Stimulated activated CD4-positive, alpha-beta T cell treated with anti-CD3 and anti-CD28 coated beads, TNF-alpha, amount 100 ng/mL, for 1 hour (primary cell): ENCODE data around the gene PPP1R9B.

Experiments
- DNase-seq, 3 donors: peaks; one replicate each; pipeline ENCODE4 v3.0.0-alpha.2; 2020; ENCODE audit warnings: low read depth in 3 of 3, low spot score in 1 of 3

The PPP1R9B gene

GRCh38 chr17:50188531-50188920, 38.0 kb upstream of the PPP1R9B start:
- no peak for DNase-seq

DNA sequence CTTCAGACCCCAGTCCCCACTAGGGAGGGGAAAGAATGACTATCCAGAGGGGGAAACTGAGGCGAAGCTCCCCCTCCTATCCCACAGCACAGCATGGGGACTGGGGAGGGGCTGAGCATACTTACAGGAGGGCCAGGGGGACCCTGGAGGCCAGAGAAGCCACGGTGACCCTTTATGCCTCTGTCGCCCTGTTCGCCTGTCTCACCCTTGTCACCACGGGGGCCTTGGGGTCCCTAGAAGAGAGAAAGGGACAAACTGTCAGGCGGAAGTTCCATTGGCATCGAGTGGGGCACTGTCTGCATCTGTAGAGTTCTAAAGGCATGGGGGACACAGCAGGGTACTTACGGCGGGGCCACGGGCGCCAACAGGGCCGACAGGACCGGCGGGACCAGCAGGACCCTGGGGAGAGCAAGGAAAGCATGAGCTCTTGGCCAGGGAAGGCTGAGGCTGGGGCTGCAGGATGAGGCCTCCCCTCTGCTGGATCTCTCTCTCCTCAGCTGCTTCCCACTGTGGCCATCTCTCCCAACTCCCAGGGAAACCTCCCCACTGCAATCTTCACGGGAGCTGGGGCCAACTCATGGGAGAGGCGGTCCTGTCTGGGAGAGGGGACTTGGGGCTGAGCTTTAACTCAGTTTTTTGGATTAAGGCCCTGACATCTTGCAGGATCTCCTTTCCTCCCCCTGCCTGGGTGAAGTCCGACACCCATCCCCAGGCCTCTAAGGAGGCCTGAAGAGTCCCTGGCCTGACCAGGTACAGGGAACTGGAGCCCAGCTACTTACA, 37.5 kb upstream of the PPP1R9B start:
- no peak for DNase-seq

- no peak for DNase-seq
Observed at GRCh38 chr17:50187394-50187725, 36.9 kb upstream of the PPP1R9B start.

DNA sequence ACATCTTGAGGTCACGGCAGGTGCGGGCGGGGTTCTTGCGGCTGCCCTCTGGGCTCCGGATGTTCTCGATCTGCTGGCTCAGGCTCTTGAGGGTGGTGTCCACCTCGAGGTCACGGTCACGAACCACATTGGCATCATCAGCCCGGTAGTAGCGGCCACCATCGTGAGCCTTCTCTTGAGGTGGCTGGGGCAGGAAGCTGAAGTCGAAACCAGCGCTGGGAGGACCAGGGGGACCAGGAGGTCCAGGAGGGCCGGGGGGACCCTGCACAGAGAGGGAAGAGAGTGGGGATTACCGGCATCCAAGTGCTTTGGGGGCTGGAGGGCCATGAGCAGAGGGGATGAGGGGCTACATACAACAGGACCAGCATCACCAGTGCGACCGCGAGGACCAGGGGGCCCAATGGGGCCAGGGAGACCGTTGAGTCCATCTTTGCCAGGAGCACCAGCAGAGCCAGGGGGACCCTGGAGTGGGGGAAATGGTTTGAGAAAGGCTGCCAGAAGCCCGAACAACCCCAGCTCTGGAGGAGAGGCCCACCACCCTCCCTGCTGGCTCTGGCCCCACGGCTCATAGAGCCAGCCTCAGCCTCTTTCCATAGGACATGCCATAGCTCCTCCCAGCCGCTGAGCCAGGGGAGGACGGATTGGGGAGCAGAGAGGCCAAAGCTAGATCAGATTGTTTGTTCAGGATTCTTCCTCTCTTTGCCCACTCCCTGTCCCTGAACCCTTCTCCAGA, 36.4 kb upstream of the PPP1R9B start:
- no peak for DNase-seq

DNA sequence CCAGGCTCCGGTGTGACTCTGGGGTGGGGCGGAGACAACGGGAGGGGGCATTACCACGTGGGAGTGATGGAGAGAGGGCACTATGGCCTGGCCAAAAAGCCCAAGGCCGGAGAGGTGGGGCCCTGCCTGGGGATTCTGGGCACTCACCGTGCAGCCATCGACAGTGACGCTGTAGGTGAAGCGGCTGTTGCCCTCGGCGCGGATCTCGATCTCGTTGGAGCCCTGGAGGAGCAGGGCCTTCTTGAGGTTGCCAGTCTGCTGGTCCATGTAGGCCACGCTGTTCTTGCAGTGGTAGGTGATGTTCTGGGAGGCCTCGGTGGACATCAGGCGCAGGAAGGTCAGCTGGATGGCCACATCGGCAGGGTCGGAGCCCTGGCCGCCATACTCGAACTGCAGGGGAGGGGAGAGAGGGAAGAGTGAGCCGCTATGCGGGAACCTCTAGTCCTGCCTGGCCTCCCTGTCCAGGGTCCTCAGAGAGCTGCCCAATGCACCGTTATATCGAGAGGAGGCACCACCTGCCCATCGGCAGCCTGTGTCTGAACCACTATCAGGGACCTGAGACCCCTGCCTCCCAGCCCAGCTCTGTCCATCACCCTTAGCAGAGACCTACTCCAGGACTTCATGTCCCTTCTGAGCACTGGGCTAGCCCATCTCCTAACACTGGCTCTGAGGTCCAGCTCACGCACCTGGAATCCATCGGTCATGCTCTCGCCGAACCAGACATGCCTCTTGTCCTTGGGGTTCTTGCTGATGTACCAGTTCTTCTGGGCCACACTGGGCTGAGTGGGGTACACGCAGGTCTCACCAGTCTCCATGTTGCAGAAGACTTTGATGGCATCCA, 35.4 kb upstream of the PPP1R9B start:
- DNase-seq: no peak

DNA sequence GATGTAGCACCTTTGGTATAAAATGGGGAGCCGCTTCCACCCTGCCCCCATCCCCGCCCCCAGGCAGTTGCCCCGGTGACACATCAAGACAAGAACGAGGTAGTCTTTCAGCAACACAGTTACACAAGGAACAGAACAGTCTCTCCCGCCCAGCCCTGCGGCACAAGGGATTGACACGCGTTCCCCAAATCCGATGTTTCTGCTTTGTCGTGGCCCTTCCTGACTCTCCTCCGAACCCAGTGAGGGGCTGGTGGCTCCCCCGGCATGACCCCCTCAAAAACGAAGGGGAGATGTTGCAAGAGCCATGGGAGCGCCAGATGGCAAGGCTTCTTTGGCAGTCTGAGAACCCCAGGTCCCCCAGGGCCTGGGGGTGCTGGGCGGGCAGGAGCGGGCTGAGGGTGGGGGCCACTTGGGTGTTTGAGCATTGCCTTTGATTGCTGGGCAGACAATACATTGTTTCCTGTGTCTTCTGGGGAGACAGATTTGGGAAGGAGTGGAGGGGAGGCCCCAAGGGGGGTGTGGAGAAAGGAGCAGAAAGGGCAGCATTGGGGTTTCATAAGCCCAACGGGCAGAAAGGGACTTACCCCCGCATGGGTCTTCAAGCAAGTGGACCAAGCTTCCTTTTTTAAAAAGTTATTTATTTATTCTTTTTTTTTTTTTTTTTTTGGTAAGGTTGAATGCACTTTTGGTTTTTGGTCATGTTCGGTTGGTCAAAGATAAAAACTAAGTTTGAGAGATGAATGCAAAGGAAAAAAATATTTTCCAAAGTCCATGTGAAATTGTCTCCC, 34.3 kb upstream of the PPP1R9B start:
- no peak for DNase-seq

- no peak for DNase-seq
Observed at GRCh38 chr17:50184064-50184463, 33.6 kb upstream of the PPP1R9B start.

DNA sequence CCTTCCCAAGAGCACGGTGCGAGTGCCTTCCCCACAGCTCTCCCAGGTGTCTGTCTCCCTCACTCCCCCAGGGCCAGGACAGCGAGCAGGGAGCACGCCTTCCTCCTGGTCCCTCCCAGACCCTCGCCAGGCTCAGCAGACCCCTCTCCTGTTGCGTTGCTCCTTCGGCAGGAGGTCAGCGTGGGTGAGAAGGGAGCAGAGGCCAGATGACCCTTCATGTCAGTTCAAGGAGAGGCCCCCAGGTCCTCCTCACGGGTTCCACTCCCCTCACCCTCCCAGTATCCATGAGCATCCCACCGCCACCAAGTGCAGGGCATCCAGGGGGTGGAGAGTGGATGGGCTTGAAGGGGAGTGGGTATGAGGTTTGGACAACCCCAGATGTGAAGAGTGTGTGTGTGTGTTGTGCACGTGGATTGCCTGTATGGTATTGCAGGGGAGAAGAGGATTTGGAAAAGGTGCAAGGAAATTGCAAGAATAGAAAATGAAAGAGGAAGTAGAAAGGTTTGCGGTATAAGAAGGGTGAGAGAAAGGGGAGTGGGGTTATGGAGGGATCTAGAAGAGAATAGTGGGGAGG, 33.0 kb upstream of the PPP1R9B start:
- DNase-seq: no peak

GRCh38 chr17:50182783-50183420, 32.4 kb upstream of the PPP1R9B start:
- DNase-seq: no peak

GRCh38 chr17:50181591-50182560, 31.4 kb upstream of the PPP1R9B start:
- no peak for DNase-seq

GRCh38 chr17:50181144-50181543, 30.7 kb upstream of the PPP1R9B start:
- no peak for DNase-seq

- DNase-seq: no peak
Observed at GRCh38 chr17:50180620-50181019, 30.1 kb upstream of the PPP1R9B start.

- DNase-seq: no peak
Observed at GRCh38 chr17:50180111-50180510, 29.6 kb upstream of the PPP1R9B start.

DNA sequence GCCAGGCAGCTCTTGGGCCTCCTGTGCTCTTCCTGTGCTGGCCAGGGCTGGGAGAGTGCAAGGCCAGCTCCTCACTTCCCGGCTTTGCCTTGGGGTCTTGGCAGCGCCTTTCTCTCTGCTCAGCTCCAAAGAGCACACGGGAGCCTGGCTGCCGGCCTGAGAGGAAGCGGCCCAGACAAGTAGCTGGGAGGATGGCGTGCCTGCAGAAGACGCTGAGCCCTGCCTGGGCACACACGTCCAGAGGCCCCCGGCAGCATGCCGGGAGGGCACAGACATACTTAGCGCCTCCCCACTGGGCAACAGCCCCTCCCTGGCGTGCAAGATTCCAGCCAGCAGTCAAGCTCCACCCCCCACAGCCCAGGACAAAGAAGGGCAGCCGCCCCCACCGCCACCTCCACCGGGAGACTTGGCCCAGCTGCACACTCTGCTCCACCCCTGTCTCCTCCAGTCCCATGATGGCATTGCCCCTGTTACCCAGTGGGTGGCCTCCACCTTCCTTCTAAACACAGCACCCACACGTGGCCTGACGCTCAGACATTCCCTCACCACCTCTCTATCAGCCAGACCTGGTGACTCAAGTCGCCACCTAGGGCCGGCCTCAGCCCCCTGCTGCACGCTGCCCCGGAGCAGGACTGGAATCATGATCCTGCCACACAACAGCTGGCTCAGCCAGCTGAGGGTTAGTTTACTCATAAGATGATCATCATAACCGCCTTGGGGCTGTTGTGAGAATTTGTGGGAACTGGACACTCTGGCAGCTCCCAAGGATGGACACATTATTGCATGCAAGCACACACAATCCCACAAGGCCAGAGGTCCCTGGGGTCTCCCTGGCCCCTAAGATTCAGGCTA, 27.7 kb upstream of the PPP1R9B start:
- peak in 1 of 3 donors; percentile 27 for DNase-seq

DNA sequence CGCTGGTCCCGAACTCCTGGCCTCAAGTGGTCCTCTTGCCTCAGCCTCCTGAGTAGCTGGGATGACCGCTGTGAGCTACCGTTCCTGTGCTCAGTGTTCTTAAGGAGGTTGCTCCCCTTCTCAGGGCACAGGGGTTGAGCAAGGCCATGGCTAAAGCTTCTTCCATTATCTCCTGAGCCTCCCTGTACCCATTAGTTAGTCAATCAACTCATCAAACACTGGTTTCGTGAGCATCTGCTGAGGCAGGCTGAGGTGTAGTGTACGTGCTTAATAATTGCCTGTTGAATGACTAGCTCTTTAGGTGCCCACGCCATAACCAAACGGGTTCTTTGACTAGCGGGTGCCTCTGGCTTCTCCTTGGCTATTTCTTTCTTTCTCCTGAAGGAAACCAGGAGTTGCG, 27.0 kb upstream of the PPP1R9B start:
- DNase-seq: no peak

DNA sequence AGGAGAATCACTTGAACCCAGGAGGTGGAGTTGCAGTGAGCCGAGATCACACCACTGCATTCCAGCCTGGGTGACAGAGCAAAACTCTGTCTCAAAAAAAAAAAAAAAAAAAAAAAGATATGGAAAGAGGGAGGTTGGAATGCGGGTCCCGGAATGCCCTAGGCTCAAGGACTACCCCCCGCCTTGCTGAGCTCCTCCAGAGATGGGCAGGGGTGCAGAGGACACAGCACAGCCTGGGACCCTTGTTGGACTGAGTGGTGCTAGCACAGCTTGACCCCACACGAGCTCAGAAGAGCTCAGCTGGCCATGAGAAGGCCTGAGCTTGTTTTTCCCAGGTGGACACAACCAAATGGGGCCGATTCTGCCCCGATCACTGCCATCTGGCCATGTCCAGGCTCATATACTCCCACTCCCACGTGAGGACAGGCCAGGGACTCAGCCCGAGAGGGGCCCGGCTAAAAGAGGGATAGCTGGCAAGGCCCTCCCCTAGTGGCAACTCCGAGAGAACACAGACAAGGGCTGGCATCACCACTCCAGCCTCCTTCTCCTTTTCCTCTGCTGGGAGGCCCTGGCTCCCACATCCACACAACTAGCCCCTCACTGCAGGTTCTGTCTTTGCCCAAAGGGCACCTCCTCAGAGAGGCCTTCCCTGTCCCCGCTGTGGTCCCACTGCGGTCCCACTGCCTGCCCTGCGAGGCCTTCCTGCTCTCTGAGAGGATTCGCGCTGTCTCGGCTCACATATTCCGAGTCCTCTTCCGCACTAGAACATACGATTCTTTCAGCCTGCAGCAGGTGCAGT, 26.3 kb upstream of the PPP1R9B start:
- DNase-seq: no peak

GRCh38 chr17:50175035-50175807, 24.7 kb upstream of the PPP1R9B start:
- DNase-seq: no peak
